Measurements from ENCODE around the gene MAMDC2.

The MAMDC2 gene

DNA sequence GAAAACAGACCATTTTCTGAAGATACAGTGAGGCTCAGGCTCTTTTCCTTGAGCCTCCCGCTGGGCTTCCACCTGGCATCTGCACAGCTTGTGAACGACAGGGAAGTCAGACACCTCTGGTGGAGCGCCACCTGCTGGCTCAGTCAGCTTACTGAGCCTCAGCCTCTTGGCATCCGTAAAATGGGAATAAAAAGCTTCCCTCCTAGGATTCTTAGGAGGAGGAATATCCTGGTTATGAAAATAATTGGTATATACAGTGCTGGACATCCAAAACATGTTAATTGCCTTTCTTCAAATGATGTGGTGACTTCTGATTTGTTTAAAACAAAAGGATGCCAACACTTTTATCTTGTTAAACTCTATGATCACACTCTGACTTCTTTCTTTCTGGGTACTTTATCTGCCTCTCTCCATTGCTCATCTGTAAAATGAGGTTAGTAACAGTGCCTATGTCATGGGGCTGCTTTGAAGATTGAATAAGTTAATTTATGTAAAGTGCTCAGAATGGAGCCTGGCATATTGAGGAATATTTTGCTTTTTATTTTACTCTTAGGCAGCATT lies 67.5 kb downstream of the MAMDC2 start:
- DNase-seq: peak; percentile 77

DNA sequence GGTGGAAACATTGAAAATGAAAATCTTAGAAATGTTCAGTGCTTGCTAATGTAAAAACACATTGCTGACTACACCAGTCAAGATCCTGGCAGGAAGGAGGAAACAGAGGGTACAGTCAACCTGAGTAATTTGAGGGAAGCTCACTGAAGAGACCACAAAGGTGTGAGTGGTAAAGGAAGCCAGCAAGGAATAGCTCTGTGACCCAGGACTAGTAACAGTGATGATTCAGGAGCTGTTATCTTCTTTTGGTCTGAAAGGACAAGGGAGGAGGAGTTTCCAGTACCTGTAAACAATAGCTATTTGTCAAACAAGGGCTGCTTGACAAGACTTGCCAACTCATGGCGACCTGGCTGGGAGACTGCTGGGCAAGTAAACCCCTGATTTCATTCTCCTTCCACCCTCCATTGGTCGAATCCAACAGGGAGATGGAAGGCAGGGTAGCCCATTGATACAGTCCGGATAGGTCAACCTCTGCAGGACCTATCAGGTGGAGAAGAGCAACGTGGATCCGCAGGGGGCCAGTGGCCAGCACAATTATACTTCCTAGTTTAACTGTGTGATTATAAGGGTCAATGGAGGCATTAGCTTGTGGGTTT lies 68.1 kb downstream of the MAMDC2 start:
- no peak for DNase-seq

GRCh38 chr9:70112981-70113380 lies 69.3 kb downstream of the MAMDC2 start:
- no peak for DNase-seq

DNA sequence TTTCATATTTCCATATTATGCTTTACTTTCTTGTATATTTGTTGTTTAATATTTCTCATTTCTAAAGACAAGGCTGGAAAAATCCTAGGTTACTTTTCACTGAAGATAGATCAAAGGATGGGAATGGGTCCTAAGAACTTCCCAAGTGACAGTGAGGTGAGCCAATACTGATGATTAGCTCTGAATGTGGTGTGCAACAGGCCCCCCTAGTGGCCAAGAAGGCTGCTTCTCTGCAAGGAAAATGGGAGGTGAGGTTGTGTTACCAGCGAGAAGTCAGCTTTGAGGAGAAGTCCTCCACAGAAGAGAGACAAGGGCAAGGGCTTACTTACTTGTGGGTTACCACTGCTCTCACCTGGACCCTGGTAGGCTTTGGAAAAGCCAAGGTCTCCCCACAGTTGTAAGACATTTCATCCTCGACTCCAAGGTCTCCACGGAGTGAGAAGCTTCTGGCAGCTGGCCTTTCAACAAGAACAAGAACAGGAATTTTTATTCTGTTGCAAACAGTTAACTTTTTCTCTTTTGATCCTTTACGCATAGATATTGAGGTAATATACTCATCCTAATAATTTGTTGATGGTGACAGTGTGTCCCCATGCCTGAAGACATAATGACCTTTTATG lies 69.9 kb downstream of the MAMDC2 start:
- DNase-seq: peak; percentile 47

DNA sequence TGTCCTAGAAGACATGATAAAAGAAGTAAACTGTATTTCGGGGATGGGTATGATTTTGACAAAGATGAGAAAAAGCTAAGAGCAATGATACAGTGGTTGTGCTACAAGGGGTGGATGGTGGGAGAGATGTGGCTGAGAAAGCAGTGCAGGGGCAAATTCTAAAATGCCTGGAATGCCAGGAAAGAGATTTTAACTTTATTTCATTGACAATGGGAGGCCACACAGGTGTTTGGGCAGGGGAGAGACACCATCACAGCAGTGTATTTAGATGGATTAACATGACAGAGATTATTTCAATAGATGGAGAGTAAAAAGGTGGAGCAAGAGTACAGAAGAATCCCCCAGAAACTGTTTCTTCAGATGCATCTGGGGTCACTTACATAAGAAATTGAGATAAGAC lies 71.2 kb downstream of the MAMDC2 start:
- no peak for DNase-seq

DNA sequence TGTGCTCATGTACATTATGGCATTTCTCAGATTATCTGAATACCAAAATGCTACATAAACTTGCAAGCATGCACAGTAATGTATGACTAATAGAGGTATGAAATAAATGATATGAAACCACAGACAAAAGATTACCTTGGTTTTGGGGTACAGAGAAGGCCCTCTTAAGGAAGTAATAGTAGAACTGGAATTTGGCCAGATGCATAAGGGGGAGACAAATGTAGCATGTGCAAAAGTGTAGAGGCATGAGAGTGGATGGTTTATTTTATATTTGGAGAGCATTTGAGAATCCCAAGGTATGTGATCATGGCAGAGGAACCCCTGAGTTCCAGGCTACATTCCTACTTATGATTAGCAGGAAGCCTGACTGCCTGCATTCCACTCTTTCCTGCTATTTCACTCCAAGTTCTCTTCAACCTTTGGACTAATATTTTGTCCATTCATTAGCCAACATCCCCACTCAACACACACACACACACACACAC lies 74.2 kb downstream of the MAMDC2 start:
- DNase-seq: no peak

- no peak for DNase-seq
These were observed 76.1 kb downstream of the MAMDC2 start for GRCh38 chr9:70119786-70120185.

GRCh38 chr9:70120834-70121510 lies 77.3 kb downstream of the MAMDC2 start:
- DNase-seq: peak; percentile 7

DNA sequence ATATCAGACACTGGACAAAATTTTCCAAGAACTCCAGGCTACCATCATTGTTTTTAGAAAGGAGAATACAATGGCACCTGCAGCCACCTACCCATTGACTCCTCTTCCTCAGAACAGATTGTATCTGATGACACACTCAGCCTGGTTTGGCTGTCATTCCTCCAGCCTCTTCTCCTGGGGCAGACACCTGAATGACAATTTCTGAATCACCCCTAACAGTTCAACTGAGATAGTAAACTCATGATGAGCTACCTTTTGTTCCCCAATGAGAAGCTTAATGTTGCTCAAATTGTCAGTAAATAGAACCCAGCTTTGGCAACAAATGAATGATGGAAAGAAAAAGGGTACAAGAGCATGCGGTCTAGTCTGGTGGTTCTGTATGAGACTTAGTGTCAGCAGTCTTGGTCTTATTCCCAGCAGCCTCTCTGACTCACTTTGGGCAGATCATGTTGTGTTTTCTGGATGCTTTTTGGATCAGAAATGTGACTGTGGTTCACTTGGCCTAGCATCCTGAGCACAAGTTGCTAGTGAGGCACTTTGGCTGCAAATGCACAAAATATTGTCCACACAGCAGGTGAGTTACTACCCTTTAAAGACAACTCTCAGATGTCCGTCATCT lies 78.3 kb downstream of the MAMDC2 start:
- no peak for DNase-seq

GRCh38 chr9:70123695-70124094 lies 80.0 kb downstream of the MAMDC2 start:
- DNase-seq: no peak

- no peak for DNase-seq
These were observed 82.1 kb downstream of the MAMDC2 start for GRCh38 chr9:70125621-70126263.

DNA sequence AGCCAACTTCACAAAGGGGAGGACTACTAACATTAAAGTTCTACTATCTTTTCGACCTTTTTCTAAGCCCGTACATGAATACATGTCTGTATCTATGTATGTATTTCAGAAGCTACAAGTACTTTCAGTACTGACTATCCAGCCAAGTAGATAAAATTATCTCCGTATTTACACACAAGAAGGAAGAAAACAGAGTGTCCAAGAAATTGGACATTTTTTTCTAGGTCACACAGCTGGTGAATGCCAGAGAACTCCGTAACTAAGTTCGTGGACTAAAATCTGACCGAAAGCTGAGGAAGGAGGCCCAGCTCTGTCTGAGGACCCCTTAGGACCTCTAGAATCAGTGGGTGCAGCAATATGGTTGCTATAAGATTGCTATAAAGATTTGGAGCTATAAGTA lies 83.4 kb downstream of the MAMDC2 start:
- DNase-seq: no peak

- no peak for DNase-seq
These were observed 84.1 kb downstream of the MAMDC2 start for GRCh38 chr9:70127540-70128416.

DNA sequence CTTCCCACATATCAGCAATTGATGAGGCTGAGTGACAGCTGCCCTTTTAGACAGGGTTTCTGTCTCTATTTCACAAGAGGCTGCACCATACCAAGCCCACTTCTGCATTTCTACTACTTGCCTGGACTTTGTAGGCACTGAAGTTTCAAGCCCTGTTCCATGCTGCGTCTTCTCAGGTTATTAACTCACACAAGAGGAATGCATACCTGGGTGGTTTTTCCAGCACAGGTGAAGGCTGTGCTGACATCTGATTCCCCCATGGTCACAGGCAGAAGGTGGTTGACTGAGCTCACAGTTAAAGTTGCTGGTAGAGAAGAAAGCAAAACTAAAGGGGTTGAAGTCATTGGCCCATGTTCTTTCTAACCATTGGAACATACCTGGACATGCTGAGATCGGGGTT lies 86.6 kb downstream of the MAMDC2 start:
- DNase-seq: no peak

DNA sequence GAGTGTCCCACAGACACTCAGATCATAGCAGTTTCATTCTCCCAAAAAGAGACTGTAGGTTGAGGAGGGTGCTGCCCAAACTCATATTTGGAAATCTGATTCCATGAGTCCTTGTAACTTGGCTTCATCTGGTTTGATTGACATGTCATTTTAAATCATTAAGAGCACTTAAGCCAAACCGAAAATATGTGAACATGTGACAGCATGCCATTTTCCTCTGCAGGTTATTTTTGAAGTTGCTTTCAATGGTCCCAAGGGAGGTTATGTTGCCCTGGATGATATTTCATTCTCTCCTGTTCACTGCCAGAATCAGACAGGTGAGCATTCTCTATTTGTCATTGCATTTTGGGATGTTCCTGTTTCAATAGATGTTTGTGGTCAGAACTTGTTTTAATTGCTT lies 87.6 kb downstream of the MAMDC2 start:
- DNase-seq: no peak

DNA sequence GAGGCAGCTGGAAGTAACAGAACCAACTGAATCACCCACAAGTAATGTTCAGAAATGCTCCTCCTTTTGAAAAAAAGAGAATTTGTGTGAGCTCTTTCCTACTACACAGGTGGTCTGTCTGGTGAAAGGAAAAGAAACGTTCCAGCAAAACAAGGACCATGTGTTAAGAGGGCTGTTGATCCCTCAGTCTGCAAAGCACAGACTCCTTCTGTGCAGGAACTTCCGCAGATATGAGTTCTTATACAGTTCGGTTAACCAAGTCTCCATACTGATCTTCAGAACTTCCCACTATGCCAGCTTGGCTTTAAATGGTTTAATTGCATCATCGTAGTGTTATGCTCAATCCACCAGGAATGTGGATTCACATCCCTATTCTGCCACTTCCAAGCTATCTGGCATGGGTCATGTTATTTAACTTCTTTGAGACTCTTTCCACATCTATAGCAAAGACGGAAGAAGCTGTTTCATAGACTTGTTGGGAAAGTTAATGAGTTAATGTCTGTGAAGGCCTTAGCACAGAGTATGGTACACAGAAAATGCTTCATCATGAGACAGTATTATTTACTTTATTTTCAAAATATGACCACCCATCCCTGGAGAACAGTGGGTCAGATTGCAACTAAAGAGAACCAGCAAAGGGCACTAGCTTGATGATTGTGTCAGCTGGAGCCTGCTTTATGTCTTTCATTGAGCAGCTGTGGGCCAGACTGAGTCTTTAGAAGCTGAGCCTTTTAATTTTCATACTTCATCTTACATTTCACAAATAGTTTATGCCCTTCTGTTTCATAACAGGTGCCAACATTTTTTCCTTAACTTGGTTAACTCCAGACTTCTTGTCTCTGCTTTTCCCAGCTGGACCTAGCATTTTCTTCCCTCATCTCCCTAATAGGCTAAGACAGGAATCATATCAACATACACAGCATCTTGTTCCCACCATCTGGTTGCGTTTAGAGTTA lies 89.9 kb downstream of the MAMDC2 start:
- DNase-seq: no peak

- DNase-seq: no peak
These were observed 90.7 kb downstream of the MAMDC2 start for GRCh38 chr9:70134360-70134759.

- DNase-seq: no peak
These were observed 91.5 kb downstream of the MAMDC2 start for GRCh38 chr9:70135176-70135575.

GRCh38 chr9:70136632-70137031 lies 93.0 kb downstream of the MAMDC2 start:
- no peak for DNase-seq

DNA sequence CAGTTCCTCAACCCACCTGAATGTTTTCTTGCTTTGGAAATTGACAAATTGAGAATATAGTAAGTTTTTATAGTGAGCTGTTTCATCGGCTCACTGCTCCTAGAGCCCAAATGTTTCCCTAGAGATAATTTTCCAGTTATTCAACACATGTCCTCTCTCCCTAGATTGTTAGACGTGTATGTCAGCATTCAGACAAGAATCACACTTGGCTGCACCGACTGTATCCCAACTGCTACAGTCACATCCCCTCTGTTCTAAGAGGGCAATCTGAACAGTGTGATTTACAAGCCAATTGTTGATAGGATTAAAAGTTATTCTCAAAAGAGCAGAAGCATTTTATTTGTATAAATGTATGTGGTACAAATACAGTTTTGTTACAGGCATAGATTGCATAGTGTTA lies 93.9 kb downstream of the MAMDC2 start:
- DNase-seq: no peak

DNA sequence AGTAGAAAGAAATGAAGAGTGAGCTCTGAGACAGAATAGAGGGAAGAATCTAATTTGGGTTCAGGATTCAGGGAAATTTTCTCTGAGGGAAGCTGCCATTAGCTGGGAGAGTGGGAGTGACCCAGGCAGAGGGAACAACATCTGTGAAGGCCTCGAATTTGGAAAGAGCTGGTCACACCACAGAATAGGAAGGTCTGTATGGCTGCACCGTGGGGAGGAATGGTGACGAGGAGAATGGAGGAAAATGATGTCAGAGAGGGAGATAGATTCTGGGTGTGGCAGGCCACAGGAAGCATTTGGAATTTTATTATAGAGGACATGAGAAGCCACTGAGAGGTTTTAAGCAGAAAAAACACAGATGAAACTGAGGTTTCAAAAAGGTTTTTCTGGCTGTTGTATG lies 98.5 kb downstream of the MAMDC2 start:
- no peak for DNase-seq
